Putamen (tissue), 1 donor: ENCODE results near the gene PRRG3.
"Not testable (repeated sequence)": the region's sequence is repeated elsewhere in the genome, so short reads cannot be mapped to it uniquely, and the experiment has no call there.

Experiments used
- DNase-seq: peaks from one replicate; pipeline ENCODE4 v3.0.0-alpha.2; 2016; ENCODE audit warnings: low spot score

Gene PRRG3

GRCh38 chrX:151694661-151695582 lies at the start of gene PRRG3:
TSS of gene PRRG3 (plus strand) at chrX:151695458. CDS start at chrX:151698815, 3,357 bp downstream.
- DNase-seq, result no peak

- DNase-seq, result no peak
Measured at GRCh38 chrX:151675121-151675746, 20.0 kb upstream of the PRRG3 start.

GRCh38 chrX:151676196-151676595 lies 19.1 kb upstream of the PRRG3 start:
- no peak for DNase-seq

DNA sequence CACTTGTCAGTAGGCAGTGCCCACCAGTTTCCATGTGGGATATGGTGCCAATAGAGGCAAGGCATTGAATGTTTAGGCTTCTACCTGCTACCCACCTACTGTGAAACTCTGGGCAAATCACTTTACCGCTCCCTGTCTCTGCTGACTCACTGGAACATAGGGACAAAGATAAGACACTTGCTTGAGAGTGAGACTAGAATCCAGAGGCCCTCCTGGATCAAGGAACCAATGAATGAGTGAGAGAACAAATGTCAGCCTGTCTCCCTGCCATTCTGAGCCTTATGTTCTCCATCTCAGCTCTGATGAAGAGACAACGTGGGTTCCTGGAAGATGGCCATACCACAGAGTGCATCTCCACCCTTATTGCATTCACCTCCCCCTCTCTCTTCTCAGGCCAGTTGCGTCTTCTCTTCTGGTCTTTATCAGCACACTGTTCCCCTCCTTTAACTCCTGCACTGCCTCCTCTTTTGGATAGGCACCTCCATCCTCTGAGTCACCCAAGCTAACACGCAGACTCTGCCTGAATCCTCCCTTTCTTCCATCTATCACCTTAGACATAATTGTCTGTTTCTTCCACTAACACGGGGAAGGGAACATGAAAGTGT lies 15.4 kb upstream of the PRRG3 start:
- DNase-seq, result no peak

DNA sequence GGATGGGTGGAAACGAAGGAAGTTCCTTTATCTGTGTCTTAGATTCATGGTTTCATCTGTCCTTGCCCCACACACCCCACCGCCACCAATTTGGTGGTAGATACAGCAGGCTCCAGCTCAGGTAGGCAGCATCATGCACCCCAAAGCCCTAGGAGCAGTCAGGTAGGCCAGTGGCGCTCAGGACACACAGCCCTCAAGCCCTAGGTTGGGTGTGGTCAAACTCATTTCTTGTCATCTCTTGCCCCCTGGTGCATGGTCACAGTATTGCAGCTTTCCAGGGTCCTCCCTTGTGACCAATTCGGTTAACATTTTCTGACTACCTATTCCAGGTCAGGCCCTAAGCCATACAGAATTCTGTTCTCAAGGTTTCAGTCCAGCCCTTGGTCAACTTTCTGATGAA lies 14.5 kb upstream of the PRRG3 start:
- DNase-seq, result no peak

GRCh38 chrX:151687635-151688034 lies 7.6 kb upstream of the PRRG3 start:
- DNase-seq, result no peak

- DNase-seq, result no peak
Measured at GRCh38 chrX:151688695-151689094, 6.6 kb upstream of the PRRG3 start.

DNA sequence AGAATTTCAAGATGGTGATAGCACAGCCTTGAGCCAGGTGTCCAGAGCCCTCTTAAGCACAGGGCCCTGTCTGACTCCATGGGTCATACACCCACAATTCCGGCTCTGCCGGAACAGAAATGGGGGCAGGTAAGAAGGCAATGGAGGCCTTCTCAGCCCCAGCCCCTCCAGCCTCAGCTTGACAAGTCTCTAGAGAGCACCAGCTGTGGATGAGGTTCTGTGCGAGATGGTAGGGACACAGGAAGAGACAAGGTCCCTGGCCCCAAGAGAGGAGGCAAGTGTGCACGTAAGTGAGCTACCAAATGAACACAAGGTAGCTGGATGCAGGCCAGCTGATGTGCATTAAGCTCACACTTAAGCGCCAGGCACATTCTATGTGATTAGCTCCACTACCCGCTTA lies 2.4 kb upstream of the PRRG3 start:
- DNase-seq, result no peak

DNA sequence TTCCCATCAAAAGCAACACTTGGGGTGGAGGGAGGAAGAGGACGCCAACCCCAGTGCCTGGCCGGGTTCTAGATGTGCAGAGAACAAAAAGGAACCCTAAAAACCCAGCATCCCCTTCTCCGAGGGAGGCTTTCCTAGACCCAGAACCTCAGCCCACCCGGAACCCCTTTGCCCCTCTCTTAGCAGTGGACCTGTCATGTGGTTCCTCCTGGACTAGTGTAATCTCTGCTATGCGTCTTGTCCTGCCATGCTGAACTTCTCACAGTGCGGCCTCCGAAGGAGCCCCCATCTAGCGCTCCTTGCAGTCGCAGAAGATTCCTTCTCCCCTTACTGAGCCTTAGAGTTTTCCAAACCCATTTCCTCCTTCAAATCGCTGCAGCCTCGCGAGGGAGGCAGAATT lies 1.1 kb upstream of the PRRG3 start:
- DNase-seq, result no peak

GRCh38 chrX:151695583-151696340 lies 504 bp downstream of the PRRG3 start:
- DNase-seq, result no peak

DNA sequence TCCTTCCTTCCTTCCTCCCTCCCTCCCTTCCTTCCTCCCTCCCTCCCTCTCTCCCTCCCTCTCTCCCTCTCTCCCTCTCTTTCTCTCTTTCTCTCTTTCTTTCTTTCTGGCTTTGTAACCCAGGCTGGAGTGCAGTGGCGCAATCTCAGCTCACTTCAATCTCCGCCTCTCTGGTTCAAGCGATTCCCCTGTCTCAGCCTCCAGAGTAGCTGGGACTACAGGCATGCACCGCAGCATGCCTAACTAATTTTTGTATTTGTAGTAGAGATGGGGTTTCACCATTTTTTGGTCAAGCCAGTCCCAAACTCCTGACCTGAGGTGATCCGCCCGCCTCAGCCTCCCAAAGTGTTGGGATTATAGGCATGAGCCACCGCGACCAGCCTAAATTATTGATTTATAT lies 1.8 kb downstream of the PRRG3 start:
- not testable (repeated sequence) for DNase-seq

- DNase-seq, result no peak
Measured at GRCh38 chrX:151697522-151697921, 2.3 kb downstream of the PRRG3 start.

- no peak for DNase-seq
Measured at GRCh38 chrX:151698485-151698884, 3.2 kb downstream of the PRRG3 start.

- DNase-seq, result no peak
Measured at GRCh38 chrX:151699746-151700145, 4.5 kb downstream of the PRRG3 start.

- no peak for DNase-seq
Measured at GRCh38 chrX:151700581-151700980, 5.3 kb downstream of the PRRG3 start.

DNA sequence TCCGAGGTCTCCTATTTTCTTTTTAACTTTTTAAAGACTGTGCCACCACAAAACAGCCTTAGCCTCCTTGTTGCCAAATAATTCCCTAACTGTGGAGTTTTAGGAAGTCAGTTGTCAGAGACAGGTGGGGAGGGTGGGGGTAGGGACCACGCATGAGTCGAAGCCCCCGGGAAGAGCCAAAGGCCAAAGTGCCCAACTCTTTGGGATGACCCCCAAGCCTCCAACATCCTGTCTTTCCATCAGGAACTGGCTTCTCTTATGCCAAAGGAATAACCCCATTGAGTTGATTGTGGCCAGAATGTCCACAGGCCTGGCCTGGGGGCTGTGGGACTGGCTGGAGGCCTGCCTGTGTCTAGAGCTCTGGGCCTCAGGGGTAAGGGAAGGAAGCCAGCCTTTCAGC lies 5.8 kb downstream of the PRRG3 start:
- DNase-seq, result no peak

DNA sequence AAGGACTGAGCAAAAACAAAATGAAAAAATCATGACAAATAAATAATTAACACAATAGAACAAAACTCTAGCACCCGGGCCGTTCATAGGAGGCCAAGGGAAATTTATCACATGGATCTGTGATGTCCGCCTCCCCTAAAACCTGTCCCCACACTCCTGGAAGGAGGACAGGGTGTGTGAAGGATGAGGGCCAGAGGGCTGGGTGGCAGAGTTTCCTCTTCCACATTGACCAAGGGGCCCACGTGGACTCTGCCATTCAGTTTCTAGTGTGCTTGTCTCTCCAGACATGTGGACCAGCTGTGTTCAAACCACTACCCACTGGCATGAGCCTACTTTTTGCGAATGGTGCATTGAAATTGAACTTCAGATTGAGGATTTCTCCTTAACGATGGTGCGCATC lies 6.3 kb downstream of the PRRG3 start:
- no peak for DNase-seq

- no peak for DNase-seq
Measured at GRCh38 chrX:151702026-151702714, 6.9 kb downstream of the PRRG3 start.

DNA sequence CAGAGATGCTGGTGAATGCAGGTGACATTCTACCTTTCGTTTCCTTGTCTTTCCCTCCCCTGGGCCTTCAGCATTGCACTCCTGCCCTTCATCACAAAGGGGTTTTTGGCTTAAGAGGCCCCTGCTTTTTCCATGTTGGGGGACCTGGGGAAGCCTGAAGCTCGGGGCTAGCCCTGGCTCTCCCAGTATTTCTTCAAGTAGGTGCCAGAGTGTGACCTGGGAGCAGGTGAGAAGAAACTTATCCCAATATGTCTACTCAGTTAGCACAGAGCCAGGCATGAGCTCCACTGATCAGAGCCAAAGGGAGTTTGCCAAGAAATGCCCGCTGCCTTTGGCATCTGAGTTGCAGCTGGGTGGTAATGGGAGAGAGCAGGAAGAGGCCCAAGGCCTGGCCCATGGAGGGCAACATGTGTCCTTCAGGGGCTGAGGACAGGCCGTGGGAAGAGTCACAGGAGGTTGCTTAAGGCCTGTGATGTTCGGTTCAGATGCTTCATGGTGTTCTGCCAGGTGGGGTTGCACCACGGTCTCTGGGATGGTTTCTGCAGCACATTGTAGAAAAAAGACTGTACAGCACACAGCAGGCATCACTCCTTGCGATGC lies 7.6 kb downstream of the PRRG3 start:
- DNase-seq, result no peak

- no peak for DNase-seq
Measured at GRCh38 chrX:151703487-151703886, 8.2 kb downstream of the PRRG3 start.

DNA sequence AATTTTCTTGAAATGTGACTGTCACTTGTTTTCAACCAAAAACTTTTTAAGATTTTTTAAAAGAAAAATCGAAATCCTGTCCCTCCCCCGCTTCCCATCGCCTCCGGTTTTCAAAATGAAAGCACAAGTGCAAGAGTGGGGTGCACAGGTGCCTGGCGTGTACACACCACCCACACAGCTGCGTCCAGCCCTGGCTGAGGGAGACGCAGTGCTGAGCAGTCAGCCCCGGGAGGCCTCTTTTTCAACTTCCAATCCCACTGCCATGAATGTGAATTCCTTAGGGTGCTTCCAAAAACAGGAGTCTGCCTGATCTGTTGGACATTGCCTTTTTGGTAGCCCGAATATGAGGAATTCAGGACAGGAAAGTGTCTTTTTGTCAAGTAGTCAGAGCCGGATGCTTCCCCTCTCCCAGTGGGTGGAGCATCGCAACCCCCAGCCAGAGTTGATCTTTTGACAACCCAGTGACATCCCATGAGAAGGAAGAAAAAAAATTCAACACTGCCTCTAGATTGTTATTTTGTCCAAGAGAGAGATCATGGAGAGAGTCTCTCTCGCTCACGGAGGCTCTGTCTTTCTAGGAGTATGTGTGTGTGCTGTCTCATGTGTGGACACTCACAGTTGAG lies 8.9 kb downstream of the PRRG3 start:
- no peak for DNase-seq
